HL-60 (cell line): ENCODE results near the gene GPC5.

Experiments
- DNase-seq, 2 experiments: peaks; one replicate each; pipeline ENCODE4 v3.0.0-alpha.2; 2010 to 2020; ENCODE audit warnings: low read depth in 1 of 2, low spot score in 1 of 2
- H3K27ac ChIP-seq: fragments of 250-450 bp; sonication (Bioruptor Pico); replicated peaks from 2 replicates; pipeline ENCODE4 v1.5.1; 2020; ENCODE audit warnings: mild to moderate bottlenecking, moderate library complexity
- H3K27me3 ChIP-seq: fragments of 250-450 bp; sonication (Bioruptor Pico); 2 replicates; pipeline ENCODE4 v1.5.1; 2021; ENCODE audit warnings: mild to moderate bottlenecking, moderate library complexity; ENCODE audit not compliant: insufficient read depth, poor library complexity, severe bottlenecking
- H3K4me3 ChIP-seq: replicated peaks from 2 replicates; pipeline ENCODE4 v1.5.1; 2011; ENCODE audit warnings: mild to moderate bottlenecking, control low read depth, low read length; ENCODE audit not compliant: insufficient read depth
- CTCF ChIP-seq: IDR thresholded peaks from one replicate; pipeline ENCODE4 v1.5.1; 2011; ENCODE audit warnings: low read length, control low read depth, inconsistent platforms; ENCODE audit not compliant: insufficient read depth
- GABPA ChIP-seq: IDR thresholded peaks from 2 replicates; pipeline ENCODE4 v1.6.1; 2012; ENCODE audit warnings: low read depth
- POLR2AphosphoS5 ChIP-seq: IDR thresholded peaks from 2 replicates; pipeline ENCODE4 v1.6.1; 2012; ENCODE audit warnings: low read depth
- REST ChIP-seq: IDR thresholded peaks from 2 replicates; pipeline ENCODE4 v1.6.1; 2012; ENCODE audit warnings: low read depth; ENCODE audit not compliant: insufficient replicate concordance
- SPI1 ChIP-seq: IDR thresholded peaks from 2 replicates; pipeline ENCODE4 v1.6.1; 2012; ENCODE audit warnings: low read depth, mild to moderate bottlenecking, borderline replicate concordance

The GPC5 gene

GRCh38 chr13:91593456-91593855, 195.0 kb downstream of the GPC5 start:
- Histone ChIP-seq H3K4me3 (no peak overlapping the region), H3K27ac (no peak overlapping the region), H3K27me3 (no peaks in the 10 kb centered on the region)
- DNase-seq, result no peak
- TF ChIP-seq POLR2AphosphoS5 (no peak), SPI1 (no peak), GABPA (no peak), REST (no peak), CTCF (no peak)

- Histone ChIP-seq H3K27me3 (no peaks in the 10 kb centered on the region), H3K4me3 (no peak overlapping the region), H3K27ac (no peak overlapping the region)
- no peak for DNase-seq
- no peak for TF ChIP-seq CTCF
- no peak for TF ChIP-seq REST
- TF ChIP-seq GABPA, result no peak
- no peak for TF ChIP-seq SPI1
- no peak for TF ChIP-seq POLR2AphosphoS5
Measured at GRCh38 chr13:91594061-91594460, 195.6 kb downstream of the GPC5 start.

- no peak for TF ChIP-seq POLR2AphosphoS5
- TF ChIP-seq GABPA, result no peak
- TF ChIP-seq SPI1, result no peak
- no peak for TF ChIP-seq REST
- TF ChIP-seq CTCF, result no peak
- no peak overlapping the region for H3K4me3 ChIP-seq
- H3K27me3 ChIP-seq, result no peaks in the 10 kb centered on the region
- H3K27ac ChIP-seq, result no peak overlapping the region
- DNase-seq, result no peak
Measured at GRCh38 chr13:91595677-91596076, 197.3 kb downstream of the GPC5 start.
